ENCODE data around the gene EBF3. TPM values are rescaled to one million over a fixed set of nuclear protein-coding genes. Genes with fewer than 3 reads are reported as not detected.

EBF3 gene
- total RNA-seq, 1 donor from 2014 or later = 38.9 TPM

GRCh38 chr10:129972966-129973673 lies 9.0 kb upstream of the EBF3 start:
- DNase-seq (ENCODE audit: low spot score) = no peak
- intact Hi-C loops (cut with DNase I) = no loop called here
- no peak for ATAC-seq

- ATAC-seq (no peak), DNase-seq (ENCODE audit: low spot score) (no peak)
- intact Hi-C loops (cut with DNase I) = no loop called here
Measured at GRCh38 chr10:129972145-129972965, 8.3 kb upstream of the EBF3 start.

- intact Hi-C loops (cut with DNase I) = no loop called here
- ATAC-seq = peak; percentile 69
- peak; percentile 79 for DNase-seq (ENCODE audit: low spot score)
Measured at GRCh38 chr10:129971381-129972144, 7.5 kb upstream of the EBF3 start.

GRCh38 chr10:129970465-129971364 lies 6.6 kb upstream of the EBF3 start:
- ATAC-seq (no peak), DNase-seq (ENCODE audit: low spot score) (no peak)
- intact Hi-C loops (cut with DNase I) = no loop called here

- ATAC-seq (no peak), DNase-seq (ENCODE audit: low spot score) (no peak)
- intact Hi-C loops (cut with DNase I) = loop anchor here (10.0 kb wide), 1 partner anchor 935 kb away; no protein-coding TSS in a partner anchor
Measured at GRCh38 chr10:129969911-129970464, 5.9 kb upstream of the EBF3 start.

GRCh38 chr10:129969184-129969910 lies 5.3 kb upstream of the EBF3 start:
- intact Hi-C loops (cut with DNase I) = loop anchor here (10.0 kb wide), 1 partner anchor 935 kb away; no protein-coding TSS in a partner anchor
- DNase-seq (ENCODE audit: low spot score) (no peak), ATAC-seq (no peak)

GRCh38 chr10:129968853-129969183 lies 4.7 kb upstream of the EBF3 start:
- peak; percentile 66 for ATAC-seq
- DNase-seq (ENCODE audit: low spot score) = peak; percentile 87
- intact Hi-C loops (cut with DNase I) = loop anchor here (10.0 kb wide), 1 partner anchor 934 kb away; no protein-coding TSS in a partner anchor

GRCh38 chr10:129968020-129968852 lies 4.2 kb upstream of the EBF3 start:
- DNase-seq (ENCODE audit: low spot score) (peak; percentile 67), ATAC-seq (peak; percentile 33)
- intact Hi-C loops (cut with DNase I) = loop anchor here (10.0 kb wide), 1 partner anchor 933 kb away; no protein-coding TSS in a partner anchor

GRCh38 chr10:129967579-129968019 lies 3.5 kb upstream of the EBF3 start:
- peak; percentile 59 for DNase-seq (ENCODE audit: low spot score)
- intact Hi-C loops (cut with DNase I) = loop anchor here (10.0 kb wide), 1 partner anchor 933 kb away; no protein-coding TSS in a partner anchor
- no peak for ATAC-seq

GRCh38 chr10:129966889-129967578 lies 3.0 kb upstream of the EBF3 start:
- ATAC-seq (no peak), DNase-seq (ENCODE audit: low spot score) (peak; percentile 60)

GRCh38 chr10:129966370-129966888 lies 2.4 kb upstream of the EBF3 start:
- DNase-seq (ENCODE audit: low spot score) (peak; percentile 49), ATAC-seq (no peak)
- intact Hi-C loops (cut with DNase I) = loop anchor here (10.0 kb wide), 1 partner anchor 932 kb away; no protein-coding TSS in a partner anchor

More at GRCh38 chr10:129966889-129967578, 3.0 kb upstream of the EBF3 start:
- intact Hi-C loops (cut with DNase I) = loop anchor here (10.0 kb wide), 1 partner anchor 932 kb away; no protein-coding TSS in a partner anchor

GRCh38 chr10:129965959-129966358 lies 1.9 kb upstream of the EBF3 start:
- DNase-seq (ENCODE audit: low spot score) = peak; percentile 58
- no peak for ATAC-seq
- intact Hi-C loops (cut with DNase I) = loop anchor here (10.0 kb wide), 1 partner anchor 931 kb away; no protein-coding TSS in a partner anchor

- intact Hi-C loops (cut with DNase I) = loop anchor here (10.0 kb wide), 1 partner anchor 931 kb away; no protein-coding TSS in a partner anchor
- DNase-seq (ENCODE audit: low spot score) (no peak), ATAC-seq (no peak)
Measured at GRCh38 chr10:129965425-129965808, 1.3 kb upstream of the EBF3 start.

- intact Hi-C loops (cut with DNase I) = loop anchor here (10.0 kb wide), 1 partner anchor 930 kb away; no protein-coding TSS in a partner anchor
- ATAC-seq = peak; percentile 23
- DNase-seq (ENCODE audit: low spot score) = peak; percentile 68
Measured at GRCh38 chr10:129964611-129965424, 744 bp upstream of the EBF3 start.
